ENCODE data around the gene HYCC2.
A peak's percentile ranks its signal among the peaks of the same experiment; 100 is the strongest.
"Not testable (repeated sequence)": the region's sequence is repeated elsewhere in the genome, so short reads cannot be mapped to it uniquely, and the experiment has no call there.

The HYCC2 gene

GRCh38 chr2:201107624-201108023, 36.2 kb upstream of the HYCC2 start:
- H3K9ac ChIP-seq (ENCODE audit: low read depth, low read length), result no peak overlapping the region
- H3K4me1 ChIP-seq (ENCODE audit: insufficient read depth, low read length), result no peaks in the 10 kb centered on the region
- H3K9me3 ChIP-seq (ENCODE audit: control insufficient read depth, insufficient read depth, low read length), result no peaks in the 10 kb centered on the region
- no peaks in the 10 kb centered on the region for H3K36me3 ChIP-seq (ENCODE audit: insufficient read depth, low read length)

DNA sequence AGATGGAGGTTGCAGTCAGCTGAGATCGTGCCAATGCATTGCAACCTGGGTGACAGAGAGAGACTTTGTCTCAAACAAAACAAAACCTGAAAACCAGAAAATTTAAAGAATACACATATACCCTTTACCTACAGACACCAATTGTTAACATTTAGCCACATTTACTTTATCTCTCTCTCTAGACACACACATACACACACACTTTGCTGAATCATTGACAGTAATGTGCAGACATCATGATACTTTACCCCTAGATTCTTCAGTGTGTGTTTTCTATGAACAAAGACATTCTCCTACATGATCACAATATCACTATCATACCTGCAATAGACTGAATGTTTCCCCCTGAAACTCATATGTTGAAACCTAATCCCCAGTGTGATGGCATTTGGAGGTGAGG, 34.3 kb upstream of the HYCC2 start:
- Histone ChIP-seq H3K36me3 (ENCODE audit: insufficient read depth, low read length) (no peaks in the 10 kb centered on the region), H3K9me3 (ENCODE audit: control insufficient read depth, insufficient read depth, low read length) (no peaks in the 10 kb centered on the region), H3K9ac (ENCODE audit: low read depth, low read length) (no peak overlapping the region), H3K4me1 (ENCODE audit: insufficient read depth, low read length) (no peaks in the 10 kb centered on the region)

GRCh38 chr2:201100497-201100896, 29.0 kb upstream of the HYCC2 start:
- Histone ChIP-seq H3K9ac (ENCODE audit: low read depth, low read length) (no peak overlapping the region), H3K4me1 (ENCODE audit: insufficient read depth, low read length) (no peaks in the 10 kb centered on the region), H3K9me3 (ENCODE audit: control insufficient read depth, insufficient read depth, low read length) (no peaks in the 10 kb centered on the region), H3K36me3 (ENCODE audit: insufficient read depth, low read length) (no peaks in the 10 kb centered on the region)

DNA sequence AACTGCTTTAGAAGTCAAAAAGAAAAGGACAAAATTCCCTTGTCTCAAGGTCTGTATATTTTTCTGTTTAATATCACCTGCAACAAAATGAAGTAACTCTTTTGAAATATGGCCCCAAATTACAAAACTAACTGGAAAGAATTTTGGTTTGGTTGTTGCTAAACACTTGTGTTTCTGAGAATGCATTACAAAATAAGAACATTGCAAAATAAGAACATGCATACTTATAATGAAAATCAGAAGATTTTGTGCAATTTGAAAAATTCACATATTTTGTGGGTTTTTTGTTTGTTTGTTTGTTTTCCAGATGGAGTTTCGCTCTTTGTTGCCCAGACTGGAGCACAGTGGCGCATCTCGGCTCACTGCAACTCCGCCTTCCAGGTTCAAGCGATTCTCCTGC, 22.1 kb upstream of the HYCC2 start:
- no peaks in the 10 kb centered on the region for H3K36me3 ChIP-seq (ENCODE audit: insufficient read depth, low read length)
- H3K9me3 ChIP-seq (ENCODE audit: control insufficient read depth, insufficient read depth, low read length), result no peaks in the 10 kb centered on the region
- no peaks in the 10 kb centered on the region for H3K4me1 ChIP-seq (ENCODE audit: insufficient read depth, low read length)
- H3K9ac ChIP-seq (ENCODE audit: low read depth, low read length), result no peak overlapping the region

DNA sequence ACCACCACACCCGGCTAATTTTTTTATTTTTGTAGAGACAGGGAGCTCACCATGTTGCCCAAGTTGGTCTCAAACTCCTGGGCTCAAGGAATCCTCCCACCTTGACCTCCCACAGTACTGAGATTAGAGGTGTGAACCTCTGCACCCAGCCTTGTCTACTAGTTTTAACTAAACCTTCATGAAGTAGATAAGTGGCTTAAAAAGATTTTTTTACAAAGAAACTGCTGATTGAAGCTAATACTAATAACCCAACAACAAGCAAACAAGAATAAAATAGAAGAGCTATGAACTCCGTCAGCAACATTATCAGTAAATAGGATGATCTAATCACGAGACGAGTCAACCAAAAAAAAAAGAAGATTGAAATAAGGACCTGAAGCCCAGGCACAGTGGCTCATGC, 19.1 kb upstream of the HYCC2 start:
- Histone ChIP-seq H3K36me3 (ENCODE audit: insufficient read depth, low read length) (no peaks in the 10 kb centered on the region), H3K4me1 (ENCODE audit: insufficient read depth, low read length) (no peaks in the 10 kb centered on the region), H3K9ac (ENCODE audit: low read depth, low read length) (no peak overlapping the region), H3K9me3 (ENCODE audit: control insufficient read depth, insufficient read depth, low read length) (no peaks in the 10 kb centered on the region)

DNA sequence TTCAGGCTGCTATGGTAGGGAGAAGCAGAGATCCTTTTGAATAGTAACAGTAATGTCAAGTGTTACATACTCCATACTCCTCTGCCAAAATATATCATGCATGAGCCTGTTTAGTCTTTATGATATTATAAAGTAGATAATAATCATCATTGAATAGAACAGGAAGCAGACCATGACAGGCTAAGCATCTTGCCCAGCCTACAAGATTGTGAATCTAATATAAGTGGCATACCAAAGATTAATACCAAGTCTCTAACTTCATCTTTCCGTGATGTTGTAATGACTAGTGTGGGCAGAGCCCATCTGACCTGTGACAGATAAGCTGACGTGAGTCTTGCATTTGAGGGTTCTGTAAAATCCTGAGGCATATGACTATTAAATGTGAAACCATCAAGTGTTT, 13.4 kb upstream of the HYCC2 start:
- H3K36me3 ChIP-seq (ENCODE audit: insufficient read depth, low read length), result no peaks in the 10 kb centered on the region
- H3K4me1 ChIP-seq (ENCODE audit: insufficient read depth, low read length), result no peaks in the 10 kb centered on the region
- no peak overlapping the region for H3K9ac ChIP-seq (ENCODE audit: low read depth, low read length)
- H3K9me3 ChIP-seq (ENCODE audit: control insufficient read depth, insufficient read depth, low read length), result no peaks in the 10 kb centered on the region

GRCh38 chr2:201074996-201075395, 3.5 kb upstream of the HYCC2 start:
- no peaks in the 10 kb centered on the region for H3K36me3 ChIP-seq (ENCODE audit: insufficient read depth, low read length)
- no peak overlapping the region for H3K9ac ChIP-seq (ENCODE audit: low read depth, low read length)
- H3K9me3 ChIP-seq (ENCODE audit: control insufficient read depth, insufficient read depth, low read length), result no peaks in the 10 kb centered on the region
- no peaks in the 10 kb centered on the region for H3K4me1 ChIP-seq (ENCODE audit: insufficient read depth, low read length)

DNA sequence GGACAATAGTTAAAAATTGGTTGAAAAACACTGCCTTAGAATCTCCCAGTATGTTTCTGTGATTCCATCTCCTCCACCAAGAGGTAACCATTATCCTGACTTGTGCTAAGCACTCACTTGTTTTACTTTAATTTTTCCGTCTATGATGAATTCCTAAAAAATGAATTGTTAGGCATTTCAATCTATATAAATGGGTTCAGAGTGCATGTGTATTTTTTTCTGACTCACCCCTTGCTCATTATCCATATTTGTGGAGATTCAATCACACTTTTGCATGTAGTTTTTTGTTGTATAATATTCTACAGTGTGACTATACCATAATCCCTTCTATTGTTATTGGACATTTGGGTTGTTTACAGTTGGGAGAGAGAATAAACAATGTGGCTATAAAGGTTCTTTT, 1.6 kb upstream of the HYCC2 start:
- H3K36me3 ChIP-seq (ENCODE audit: insufficient read depth, low read length), result no peaks in the 10 kb centered on the region
- no peaks in the 10 kb centered on the region for H3K4me1 ChIP-seq (ENCODE audit: insufficient read depth, low read length)
- no peak overlapping the region for H3K9ac ChIP-seq (ENCODE audit: low read depth, low read length)
- no peaks in the 10 kb centered on the region for H3K9me3 ChIP-seq (ENCODE audit: control insufficient read depth, insufficient read depth, low read length)

DNA sequence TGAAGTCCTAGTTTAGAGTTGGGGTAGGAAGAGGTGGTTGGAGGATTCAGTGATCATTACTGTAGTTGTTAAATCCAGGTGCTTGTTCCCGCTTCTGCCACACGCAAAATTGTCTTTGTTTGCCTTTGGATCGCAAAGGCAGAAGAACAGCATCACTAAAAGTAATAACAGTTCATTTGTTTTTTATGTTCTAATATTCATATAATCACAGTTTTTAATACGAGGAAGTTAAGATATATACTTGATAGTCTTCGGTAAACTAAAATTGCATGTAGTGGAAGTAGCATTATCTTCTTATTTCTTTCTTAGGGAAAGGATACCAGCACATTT, 695 bp upstream of the HYCC2 start:
- Histone ChIP-seq H3K4me1 (ENCODE audit: insufficient read depth, low read length) (no peaks in the 10 kb centered on the region), H3K9ac (ENCODE audit: low read depth, low read length) (peak overlapping the region; percentile 69), H3K9me3 (ENCODE audit: control insufficient read depth, insufficient read depth, low read length) (no peaks in the 10 kb centered on the region), H3K36me3 (ENCODE audit: insufficient read depth, low read length) (no peaks in the 10 kb centered on the region)

- H3K9me3 ChIP-seq (ENCODE audit: control insufficient read depth, insufficient read depth, low read length), result no peaks in the 10 kb centered on the region
- H3K36me3 ChIP-seq (ENCODE audit: insufficient read depth, low read length), result no peaks in the 10 kb centered on the region
- peak overlapping the region; percentile 69 for H3K9ac ChIP-seq (ENCODE audit: low read depth, low read length)
- H3K4me1 ChIP-seq (ENCODE audit: insufficient read depth, low read length), result no peaks in the 10 kb centered on the region
These were observed 458 bp downstream of the HYCC2 start for GRCh38 chr2:201070948-201071478.

DNA sequence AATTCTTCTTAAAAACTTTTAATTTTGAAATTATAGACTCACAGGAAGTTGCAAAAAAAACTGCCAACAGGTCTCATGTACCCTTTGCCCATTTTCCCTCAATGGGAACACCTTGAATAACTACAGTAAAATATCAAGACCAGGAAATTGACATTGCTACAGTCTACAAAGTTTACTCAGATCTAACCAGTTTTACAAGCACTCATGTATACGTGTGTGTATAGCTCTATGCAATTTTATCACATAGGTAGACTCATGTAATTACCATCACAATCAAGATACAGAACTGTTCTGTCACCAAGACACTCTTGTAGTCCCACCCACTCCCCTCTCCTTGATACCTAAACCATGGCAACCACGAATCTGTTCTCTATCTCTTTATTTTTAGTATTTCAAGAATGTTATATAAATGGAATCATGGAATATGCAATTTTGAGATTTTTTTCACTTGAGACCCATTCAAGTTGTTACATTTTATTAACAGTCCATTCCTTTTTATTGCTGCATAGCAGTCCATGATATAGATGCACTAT, 6.6 kb downstream of the HYCC2 start:
- Histone ChIP-seq H3K36me3 (ENCODE audit: insufficient read depth, low read length) (no peaks in the 10 kb centered on the region), H3K4me1 (ENCODE audit: insufficient read depth, low read length) (no peaks in the 10 kb centered on the region), H3K9ac (ENCODE audit: low read depth, low read length) (no peak overlapping the region), H3K9me3 (ENCODE audit: control insufficient read depth, insufficient read depth, low read length) (no peaks in the 10 kb centered on the region)

DNA sequence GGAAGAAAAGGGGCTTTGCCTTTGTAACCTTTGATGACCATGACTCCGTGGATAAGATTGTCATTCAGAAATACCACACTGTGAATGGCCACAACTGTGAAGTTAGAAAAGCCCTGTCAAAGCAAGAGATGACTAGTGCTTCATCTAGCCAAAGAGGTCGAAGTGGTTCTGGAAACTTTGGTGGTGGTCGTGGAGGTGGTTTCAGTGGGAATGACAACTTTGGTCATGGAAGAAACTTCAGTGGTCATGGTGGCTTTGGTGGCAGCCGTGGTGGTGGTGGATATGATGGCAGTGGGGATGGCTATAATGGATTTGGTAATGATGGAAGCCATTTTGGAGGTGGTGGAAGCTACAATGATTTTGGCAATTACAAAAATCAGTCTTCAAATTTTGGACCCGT, 8.0 kb downstream of the HYCC2 start:
- not testable (repeated sequence) for H3K9ac ChIP-seq (ENCODE audit: low read depth, low read length); H3K9me3 ChIP-seq (ENCODE audit: control insufficient read depth, insufficient read depth, low read length); H3K36me3 ChIP-seq (ENCODE audit: insufficient read depth, low read length); H3K4me1 ChIP-seq (ENCODE audit: insufficient read depth, low read length)

GRCh38 chr2:201059961-201060755, 11.3 kb downstream of the HYCC2 start:
- no peaks in the 10 kb centered on the region for H3K9me3 ChIP-seq (ENCODE audit: control insufficient read depth, insufficient read depth, low read length)
- no peak overlapping the region for H3K9ac ChIP-seq (ENCODE audit: low read depth, low read length)
- no peaks in the 10 kb centered on the region for H3K4me1 ChIP-seq (ENCODE audit: insufficient read depth, low read length)
- H3K36me3 ChIP-seq (ENCODE audit: insufficient read depth, low read length), result no peaks in the 10 kb centered on the region

DNA sequence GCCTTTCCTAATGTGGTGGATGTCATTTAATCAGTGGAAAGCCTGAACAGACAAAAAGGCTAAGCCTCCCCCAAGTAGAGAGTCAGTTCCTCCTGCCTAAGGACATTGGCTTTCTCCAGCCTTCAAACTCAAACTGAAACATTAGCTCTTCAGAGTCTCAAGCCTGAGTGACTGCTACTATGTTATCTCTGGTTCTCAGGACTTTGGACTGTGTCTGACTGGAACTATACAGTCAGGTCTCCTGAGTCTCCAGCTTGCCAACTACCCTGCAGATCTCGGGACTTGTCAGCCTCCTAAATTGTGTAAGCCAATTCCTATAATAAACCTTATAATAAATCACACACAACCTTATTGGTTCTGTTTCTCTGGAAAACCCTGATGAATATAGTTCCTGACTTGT, 12.6 kb downstream of the HYCC2 start:
- H3K9ac ChIP-seq (ENCODE audit: low read depth, low read length), result no peak overlapping the region
- no peaks in the 10 kb centered on the region for H3K4me1 ChIP-seq (ENCODE audit: insufficient read depth, low read length)
- H3K36me3 ChIP-seq (ENCODE audit: insufficient read depth, low read length), result no peaks in the 10 kb centered on the region
- no peaks in the 10 kb centered on the region for H3K9me3 ChIP-seq (ENCODE audit: control insufficient read depth, insufficient read depth, low read length)

- no peaks in the 10 kb centered on the region for H3K4me1 ChIP-seq (ENCODE audit: insufficient read depth, low read length)
- H3K9ac ChIP-seq (ENCODE audit: low read depth, low read length), result no peak overlapping the region
- no peaks in the 10 kb centered on the region for H3K36me3 ChIP-seq (ENCODE audit: insufficient read depth, low read length)
- no peaks in the 10 kb centered on the region for H3K9me3 ChIP-seq (ENCODE audit: control insufficient read depth, insufficient read depth, low read length)
These were observed 13.7 kb downstream of the HYCC2 start for GRCh38 chr2:201057715-201058248.

Data from ES-I3 (cell line).